Measurements from ENCODE around the gene A1CF.

Gene A1CF

GRCh38 chr10:50885097-50885859 lies at the start of gene A1CF:
TSS of gene A1CF (minus strand) at chr10:50885627. CDS start at chr10:50859940, 25,687 bp downstream.
- TF ChIP-seq CTCF (IDR thresholded peaks at IDR 0.05) = no peak

- TF ChIP-seq CTCF (IDR thresholded peaks at IDR 0.05) = no peak
These were observed 46.6 kb upstream of the A1CF start for GRCh38 chr10:50931948-50932431.

- no peak for TF ChIP-seq CTCF (IDR thresholded peaks at IDR 0.05)
These were observed 44.2 kb upstream of the A1CF start for GRCh38 chr10:50929670-50930069.

- no peak for TF ChIP-seq CTCF (IDR thresholded peaks at IDR 0.05)
These were observed 42.7 kb upstream of the A1CF start for GRCh38 chr10:50928190-50928552.

- no peak for TF ChIP-seq CTCF (IDR thresholded peaks at IDR 0.05)
These were observed 42.2 kb upstream of the A1CF start for GRCh38 chr10:50927522-50928189.

- no peak for TF ChIP-seq CTCF (IDR thresholded peaks at IDR 0.05)
These were observed 33.6 kb upstream of the A1CF start for GRCh38 chr10:50919010-50919409.

GRCh38 chr10:50918529-50918928 lies 33.1 kb upstream of the A1CF start:
- no peak for TF ChIP-seq CTCF (IDR thresholded peaks at IDR 0.05)
